GM21723 (cell line): ENCODE data around the gene PXYLP1.

Experiments
- ATAC-seq: cut with Tn5 transposase; IDR thresholded peaks from one replicate; pipeline ENCODE4 v1.9.1; 2021; ENCODE audit warnings: mild to moderate bottlenecking, moderate library complexity; ENCODE audit not compliant: unreplicated experiment

PXYLP1 gene

DNA sequence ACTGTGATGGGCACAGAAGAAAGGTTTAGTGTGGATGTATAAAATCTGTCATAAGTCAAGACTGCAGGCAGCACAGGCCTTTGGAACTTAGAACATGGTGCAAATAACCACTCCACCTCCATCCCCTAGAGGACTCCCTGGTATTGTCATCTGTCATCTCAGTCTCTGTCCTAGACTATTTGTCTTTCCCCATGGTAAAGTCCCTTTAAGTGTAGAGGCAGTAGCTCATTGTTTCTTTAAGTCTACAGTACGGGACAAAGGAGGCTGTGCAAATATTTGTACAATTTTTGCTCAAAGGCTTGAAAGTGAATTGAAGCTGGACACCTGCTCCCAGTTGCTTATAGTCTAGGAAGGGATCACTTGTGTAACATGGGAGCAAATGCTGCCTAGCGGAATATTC lies 3.2 kb upstream of the PXYLP1 start:
- ATAC-seq: no peak

DNA sequence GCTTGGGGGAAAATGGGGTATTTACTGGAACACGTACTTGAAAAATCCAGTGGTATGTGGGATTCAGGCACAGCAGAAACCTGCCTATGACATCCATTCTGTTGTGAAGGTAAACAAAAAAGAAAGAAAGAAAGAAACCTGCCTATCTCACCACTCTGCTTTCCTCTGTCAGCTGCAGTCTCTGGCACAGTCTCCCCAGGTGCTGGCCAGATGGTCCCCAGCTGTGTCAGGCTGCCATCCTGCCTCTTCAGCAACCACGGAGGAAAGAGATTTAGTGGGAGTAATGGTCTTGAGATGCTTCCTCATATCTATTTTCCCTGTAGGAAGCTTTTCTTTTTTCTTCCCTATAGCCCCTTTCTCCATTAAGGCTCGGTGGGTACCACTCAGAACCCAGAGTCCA lies 2.5 kb upstream of the PXYLP1 start:
- ATAC-seq: no peak

DNA sequence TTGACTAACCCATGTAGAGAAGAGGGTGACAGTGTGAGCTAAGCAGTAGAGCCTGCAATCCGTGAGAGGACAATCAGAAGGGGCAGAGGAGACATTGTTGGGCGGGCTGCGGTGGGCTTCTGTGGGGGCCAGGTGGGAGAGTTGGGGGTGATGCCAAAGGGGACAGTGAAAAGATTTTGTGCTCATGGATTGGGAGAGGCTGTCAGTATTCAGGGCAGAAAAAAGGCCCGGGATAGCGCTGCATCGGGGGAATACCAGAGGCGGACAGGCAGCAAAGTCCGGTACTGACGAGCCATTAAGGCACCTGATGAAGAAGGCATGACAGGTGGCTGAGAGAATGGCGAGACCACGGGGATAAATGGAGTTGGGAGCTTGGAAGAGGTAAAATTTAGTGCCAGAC lies 1.3 kb upstream of the PXYLP1 start:
- ATAC-seq: no peak

DNA sequence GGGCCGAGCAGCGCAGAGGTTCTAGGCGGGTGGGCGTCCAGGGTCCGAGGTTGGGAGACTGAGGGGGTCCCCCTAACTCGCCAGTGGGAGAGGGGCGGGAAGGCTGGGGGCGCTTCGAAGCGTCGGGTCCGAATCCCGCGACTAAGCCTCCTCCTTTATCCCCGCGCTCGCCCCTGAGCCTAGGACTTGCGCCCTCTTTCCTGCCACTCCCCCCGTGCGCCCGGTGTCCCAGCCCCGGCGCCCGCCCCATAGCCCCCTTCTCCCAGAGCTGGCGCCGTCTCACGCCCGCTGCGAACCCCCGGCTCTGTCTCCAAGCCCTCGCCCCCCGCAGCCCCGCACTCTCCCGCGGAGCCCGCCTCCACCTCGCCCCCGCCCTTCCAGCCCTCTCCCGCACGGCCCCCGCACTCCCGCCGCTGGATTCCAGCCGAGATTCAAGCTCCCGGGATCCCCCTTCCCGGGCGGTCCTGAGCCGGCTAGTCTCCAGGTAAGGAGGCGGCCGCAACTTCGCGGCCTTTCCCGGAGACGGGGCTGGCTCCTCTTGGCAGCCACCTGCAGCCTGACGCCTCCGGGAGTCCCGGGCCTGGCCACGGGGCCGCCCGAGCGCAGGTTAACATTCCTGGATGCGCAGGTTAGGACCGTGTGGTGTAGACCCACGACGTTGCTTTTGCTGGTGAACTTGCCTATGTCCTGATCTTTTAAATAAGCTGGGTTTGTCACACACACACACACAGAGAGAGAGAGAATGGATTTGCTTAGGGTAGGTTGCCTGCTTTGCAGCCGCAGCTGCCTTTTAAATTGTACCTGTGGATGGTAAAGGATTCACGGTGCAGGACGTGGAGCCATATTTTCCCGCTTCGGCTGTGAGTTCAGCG lies 563 bp downstream of the PXYLP1 start:
- ATAC-seq: peak; percentile 9

DNA sequence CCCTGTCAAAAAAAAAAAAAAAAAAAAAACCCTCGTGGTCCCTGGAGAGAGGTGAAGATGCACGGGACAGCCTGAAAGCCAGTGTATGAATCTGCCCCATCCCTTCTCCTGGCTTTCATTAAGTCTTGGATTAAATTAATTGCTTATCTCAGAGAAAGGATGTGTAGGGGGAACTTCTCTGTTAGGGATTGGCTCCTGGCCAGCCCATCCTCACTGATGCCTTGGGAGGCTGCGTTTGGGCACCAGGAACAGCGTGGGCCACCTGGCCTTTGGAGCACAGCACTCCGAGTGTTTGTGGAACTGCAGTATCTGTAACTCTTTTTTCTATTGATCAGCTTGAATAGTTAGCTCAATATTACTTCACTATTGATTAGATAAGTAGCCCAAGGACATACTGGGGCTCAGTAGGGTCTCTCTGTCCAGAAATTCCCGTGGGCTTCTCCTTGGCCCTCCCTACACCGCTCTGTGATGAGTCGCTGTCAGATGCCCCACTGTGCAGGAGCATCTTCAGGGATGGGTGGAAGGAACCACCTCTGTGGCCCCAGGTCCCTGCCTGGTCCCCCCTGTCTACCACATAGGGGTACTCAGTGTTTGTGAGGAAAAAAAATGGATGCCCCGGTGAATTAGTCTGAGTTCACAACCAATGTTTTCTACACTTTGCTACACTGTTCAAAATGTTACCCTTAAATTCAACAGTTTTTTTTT lies 2.0 kb downstream of the PXYLP1 start:
- no peak for ATAC-seq

DNA sequence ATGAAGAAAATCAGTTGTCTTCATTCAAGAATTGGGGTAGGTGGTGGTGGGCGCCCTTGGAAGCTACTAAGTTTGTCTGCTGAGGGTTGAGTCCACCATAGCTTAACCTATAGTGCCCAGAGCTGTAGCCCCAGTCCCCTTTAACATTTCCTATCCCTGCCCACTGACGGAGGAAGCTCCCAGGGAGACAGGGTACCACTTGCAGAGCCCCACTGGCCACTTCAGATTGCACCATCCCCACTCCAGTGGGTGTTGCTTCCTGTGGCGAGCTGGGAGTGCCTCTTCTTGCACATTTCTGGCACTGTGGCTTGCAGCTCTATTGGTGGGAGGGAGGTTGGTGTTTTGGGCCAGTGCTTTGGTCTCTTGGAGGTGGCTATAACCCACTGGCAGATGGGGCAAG lies 2.7 kb downstream of the PXYLP1 start:
- ATAC-seq: no peak

DNA sequence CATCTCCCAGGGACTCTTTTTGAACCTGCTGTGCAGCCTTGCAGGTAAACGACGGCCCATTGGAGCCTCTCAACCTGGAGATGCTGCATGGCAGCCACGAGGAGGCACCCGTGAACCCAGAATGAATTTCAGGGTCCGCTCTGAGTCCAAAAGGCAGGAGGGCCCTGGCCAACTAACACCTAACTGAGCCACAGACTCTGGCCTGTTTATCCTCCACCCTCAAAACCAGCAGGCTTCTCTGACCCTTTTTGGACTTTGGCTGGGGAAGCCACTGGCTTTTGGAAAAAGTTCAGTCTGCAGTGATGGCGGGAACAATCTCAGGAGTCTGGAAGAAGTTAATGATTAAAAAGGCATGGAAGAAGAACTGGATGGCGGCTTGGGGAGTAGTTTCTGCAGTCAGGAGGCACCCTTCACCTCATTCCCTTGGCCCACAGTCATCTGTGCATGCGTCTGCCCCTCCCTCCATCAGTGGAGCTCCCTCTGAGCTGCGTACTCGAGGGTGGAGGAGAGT lies 4.1 kb downstream of the PXYLP1 start:
- no peak for ATAC-seq

DNA sequence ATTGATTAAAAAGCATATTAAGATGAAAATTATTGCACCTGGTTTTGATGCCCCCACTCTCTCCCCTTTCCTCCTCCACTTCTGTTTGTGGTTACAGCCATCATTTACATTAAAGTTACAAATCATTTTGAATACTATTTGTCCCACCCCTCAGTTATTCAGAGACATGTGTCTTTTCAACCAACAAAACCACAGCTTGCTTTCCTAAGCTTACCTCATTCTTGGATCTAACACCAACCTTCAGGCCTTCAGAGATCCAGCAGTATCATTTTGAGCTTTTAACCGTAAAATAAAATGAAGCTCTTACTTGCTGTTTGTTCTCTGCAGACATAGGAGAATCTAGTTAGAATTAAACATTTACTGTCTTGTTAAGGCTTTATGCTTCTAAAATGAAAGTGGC lies 4.7 kb downstream of the PXYLP1 start:
- no peak for ATAC-seq

DNA sequence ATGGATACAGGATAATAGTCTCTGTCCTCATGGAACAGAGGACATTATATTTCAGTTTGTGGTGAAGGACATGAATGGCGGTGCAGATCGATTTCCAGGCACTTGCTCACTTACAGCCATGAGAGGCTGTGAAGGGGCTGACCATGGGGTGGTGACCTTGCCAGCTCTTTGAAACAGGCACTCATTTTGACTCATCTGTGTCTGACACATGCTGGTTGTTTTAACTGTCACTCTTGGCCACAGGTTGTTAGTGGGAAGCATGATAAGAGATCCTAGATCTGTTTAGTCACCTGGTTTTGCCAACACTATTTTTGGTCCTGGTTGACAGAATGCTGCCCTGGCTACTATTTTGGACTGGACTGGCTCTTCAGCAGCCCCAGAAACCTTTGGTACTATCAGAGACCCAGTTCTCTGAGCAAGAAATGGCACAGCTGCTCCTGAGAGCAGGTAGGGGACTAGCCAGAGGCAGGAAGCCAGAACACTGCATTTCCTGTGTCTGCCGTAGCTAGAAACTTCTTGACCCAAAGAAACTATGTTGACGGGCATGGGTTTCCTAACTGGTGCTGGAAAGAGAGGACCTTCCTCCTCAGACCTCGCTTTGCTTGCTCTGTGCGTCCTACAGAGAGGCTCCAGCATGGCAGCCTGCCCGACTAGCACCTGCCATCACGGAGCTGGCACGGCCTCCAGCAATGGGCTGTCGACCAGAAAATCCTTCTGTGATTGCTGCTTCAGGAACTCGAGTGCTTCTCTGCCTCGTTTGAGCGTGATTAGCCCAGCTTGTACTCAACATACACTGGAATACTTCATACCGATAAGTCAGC lies 6.3 kb downstream of the PXYLP1 start:
- no peak for ATAC-seq

DNA sequence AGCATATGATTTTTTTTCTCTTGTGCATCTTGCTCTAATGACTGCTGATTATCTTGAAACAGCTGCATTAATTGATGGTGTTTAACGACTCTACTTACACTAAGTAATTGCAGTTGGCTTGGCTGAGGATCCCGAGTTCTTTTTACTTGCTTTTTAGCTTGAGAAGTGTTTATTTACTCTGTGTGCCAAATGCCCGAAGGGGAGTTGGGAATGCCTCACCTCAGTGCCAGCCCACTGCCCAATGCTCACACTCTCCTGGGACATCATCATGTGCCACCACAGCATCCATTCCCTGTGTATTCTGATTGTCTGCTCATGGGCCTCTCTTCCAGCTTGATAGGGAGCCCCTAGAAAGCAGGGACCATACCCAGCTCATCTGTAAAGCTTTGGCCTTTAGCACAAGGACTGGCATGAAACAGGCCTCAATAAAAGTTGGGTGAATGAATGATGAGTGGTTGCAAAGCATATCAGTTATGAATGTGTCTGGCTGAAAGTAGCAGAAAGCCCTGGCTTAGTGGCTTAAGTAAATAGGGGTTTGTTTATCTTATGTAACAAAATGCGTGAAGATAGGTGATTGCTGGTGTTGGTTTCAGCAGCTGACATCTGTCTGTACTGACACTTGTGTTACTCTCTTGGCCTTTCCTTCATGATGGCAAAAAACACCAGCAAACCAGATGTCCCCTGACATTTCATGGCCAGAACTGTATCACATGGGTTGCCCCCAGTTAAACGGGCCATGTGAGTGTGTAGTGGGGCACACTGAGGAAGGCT lies 8.1 kb downstream of the PXYLP1 start:
- no peak for ATAC-seq

DNA sequence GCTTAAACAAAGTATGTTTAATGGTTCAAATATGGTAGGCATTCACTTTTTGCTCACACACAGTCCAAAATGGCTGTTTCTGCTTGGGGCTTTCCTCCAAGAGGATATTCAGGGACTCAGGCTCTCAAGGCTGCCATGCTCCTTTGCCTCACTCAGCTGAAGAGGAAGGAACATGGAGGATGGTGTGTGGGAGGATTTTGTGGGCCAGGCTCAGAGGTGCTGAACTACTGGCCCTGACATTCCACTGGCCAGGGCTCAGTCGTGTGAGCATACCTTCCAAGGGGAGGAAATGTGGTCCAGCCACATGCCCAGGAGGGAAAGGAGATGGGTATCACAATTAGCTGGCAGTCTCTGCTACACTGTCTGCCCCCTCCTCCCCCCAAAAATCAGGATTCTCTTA lies 8.7 kb downstream of the PXYLP1 start:
- no peak for ATAC-seq

DNA sequence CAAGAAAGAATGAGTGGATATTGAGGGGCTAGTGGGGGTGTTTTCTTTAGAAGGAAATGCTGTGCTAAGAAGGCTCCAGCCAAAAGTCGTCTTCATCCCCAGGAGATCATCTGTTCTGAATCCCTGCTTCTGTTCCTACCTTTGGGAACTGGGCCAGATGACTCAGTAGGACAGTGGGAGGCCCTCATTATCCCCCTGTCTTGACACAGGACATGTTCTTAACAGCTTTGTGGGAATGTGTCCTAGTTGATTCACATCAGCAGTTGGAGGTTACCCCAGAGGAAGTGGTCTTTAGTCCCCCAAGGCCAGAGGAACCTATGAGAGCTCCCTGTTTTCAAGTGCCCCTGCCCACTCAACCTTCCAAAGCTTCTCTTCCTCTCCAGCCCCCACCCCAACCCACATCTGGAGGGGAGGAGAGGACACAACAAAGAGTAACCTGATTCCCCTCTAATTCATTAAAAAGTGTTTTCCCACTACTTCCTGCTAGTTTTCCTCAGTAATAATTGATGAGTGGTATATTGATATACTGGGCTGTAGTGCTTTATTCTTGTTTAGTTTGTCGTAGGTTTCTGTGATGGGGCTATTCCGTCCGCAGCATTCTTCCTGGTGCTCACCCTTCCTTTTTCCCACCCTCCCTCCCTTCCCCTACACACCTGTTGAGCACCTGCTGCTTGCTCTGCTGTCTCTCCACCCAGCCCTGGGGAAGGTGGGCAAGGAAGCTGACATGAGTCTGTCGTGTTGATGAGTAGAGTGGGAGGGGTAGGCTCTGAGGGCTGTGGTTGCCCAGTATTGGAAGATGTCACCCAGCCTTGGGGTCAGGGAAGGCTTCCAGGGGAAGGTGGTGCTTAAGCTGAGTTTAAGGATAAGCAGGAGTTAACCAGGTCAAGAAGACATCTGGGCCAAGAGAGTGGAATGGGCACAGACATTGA lies 9.3 kb downstream of the PXYLP1 start:
- ATAC-seq: no peak

DNA sequence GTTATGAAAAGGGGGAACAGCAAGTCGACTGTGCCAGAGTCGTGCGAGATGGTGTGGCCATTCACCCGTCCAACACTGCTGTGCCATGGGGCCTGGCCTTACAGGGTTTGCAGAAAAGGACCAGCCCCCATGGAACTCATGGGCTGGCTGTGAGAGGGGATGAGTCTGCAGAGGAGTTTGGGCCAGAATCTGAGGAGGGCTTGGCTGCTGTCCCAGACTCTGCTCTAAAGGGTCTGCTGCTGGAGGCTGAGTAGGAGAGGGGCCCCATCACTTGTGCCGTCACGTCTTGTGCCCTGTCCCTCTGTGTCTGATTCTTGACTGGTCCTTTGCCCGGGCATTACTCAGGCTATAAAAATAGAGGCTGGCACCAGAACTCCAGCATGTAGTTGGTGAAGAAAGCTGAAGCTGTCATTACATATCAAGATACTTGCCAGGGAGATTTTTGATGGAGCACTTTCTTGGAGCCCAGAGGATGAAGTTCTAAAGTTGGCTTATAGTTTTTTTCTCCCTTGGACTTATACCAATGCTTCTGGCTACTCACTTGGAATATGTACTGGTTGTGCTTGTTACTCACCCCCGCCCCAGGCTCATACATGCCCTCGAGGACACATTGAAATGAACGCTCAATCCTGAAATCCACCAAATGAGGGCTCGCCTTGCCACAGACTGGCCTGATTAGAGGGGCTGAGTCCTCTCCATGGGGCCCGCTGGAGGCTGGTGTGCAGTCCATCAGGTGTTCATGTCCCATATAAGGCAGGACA lies 10.2 kb downstream of the PXYLP1 start:
- ATAC-seq: no peak

DNA sequence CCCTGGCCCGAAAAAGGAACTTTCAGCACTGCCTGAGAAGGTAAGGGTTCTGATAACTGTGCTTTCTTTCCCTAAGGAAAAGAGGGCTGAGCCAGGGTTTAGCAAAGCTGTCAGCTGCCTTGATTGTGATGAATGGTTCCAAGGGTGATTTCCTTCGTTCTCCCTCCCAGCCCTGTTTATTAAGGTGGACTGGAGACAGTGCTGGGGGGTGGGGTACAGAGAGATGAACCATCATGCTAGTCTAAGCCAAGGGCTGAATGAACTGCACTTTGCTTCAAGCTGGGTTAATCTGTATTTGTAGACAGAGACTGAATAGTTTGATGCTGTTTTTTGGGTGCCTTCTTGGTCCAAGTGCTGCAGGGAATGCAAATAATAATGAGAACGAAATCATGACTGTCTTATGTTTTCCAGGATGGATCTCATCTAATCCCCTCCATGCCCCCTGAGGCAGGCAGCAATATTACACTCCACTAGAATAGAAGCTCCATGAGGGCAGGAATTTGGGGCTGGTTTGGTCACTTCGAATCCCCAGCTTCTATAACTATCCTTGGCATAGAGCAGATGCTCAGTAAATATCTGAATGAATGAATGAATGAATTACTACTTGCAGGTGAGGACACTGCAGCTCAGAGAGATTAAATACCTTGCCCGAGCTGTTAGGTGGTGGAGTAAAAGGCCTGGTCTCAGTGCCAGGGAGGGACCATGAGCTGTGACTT lies 10.9 kb downstream of the PXYLP1 start:
- no peak for ATAC-seq

DNA sequence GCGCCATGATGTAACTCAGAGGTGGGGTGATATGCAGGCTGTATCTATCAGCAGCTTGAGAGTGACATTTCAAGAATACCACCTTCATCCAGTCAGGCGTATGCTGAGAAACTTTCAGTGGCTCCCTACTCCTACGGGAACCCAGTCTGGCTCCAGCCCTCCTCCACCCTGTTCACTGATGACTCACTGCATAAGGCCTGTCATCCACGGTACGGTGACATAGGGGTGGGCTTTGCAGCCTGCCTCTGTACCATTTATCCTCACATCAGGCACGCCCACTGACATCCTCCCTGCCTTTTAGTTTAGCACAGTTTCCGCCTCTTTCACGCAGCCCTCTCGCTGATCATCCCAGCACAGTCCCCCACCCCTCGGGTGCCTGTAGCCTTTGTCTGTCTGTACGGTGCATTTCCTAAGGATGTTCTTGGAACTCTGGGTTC lies 11.7 kb downstream of the PXYLP1 start:
- no peak for ATAC-seq

DNA sequence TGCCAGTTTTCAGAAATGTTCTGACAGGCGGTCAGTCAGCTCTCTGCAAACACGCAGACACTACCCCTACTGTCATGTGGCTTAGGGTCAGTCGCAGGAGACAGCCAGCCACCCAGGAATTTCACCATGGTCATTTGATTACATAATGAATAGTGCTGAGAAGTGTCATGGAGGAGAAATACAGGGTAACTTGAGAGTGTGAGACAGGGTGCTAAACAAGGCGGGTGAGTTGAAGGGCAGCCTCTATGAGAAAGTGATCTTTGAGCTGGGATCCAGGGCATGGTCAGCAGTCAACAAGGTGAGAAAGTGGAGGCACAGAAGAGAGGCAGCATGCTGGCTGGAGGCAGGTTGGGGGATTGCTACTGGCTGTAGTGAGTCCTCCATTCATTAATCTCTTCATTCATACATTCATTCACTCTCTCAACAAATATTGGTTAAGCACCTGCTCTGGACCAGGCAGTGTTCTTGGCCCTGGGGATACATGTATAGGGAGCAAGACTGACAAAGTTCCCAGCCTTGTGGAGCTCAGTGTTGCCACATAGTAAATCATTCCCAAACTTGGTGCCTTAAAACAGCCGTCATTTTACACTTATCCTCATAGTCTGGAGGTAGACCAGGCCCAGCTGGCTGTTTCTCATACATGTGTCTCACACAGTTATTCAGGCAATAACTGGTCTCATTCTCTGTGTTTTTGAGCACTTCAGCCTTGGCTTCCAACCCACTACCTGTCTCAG lies 14.8 kb downstream of the PXYLP1 start:
- ATAC-seq: no peak

DNA sequence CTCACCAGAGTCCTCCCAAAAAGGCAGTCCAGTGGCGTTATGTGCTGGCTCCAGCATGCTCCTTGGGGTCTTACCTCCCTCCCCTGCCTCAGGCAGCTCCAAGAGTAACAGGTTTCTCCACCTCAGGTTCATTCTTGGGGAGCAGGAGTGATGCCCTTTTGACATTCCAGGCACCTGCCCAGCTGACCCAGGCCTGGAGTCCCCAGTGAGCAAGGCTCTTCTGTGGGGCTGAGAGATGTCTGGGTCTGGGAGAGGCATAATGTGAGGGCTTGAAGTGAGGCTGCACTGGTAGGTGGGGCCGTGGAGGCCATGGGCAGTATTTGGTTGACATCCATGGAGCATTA lies 15.3 kb downstream of the PXYLP1 start:
- ATAC-seq: no peak

DNA sequence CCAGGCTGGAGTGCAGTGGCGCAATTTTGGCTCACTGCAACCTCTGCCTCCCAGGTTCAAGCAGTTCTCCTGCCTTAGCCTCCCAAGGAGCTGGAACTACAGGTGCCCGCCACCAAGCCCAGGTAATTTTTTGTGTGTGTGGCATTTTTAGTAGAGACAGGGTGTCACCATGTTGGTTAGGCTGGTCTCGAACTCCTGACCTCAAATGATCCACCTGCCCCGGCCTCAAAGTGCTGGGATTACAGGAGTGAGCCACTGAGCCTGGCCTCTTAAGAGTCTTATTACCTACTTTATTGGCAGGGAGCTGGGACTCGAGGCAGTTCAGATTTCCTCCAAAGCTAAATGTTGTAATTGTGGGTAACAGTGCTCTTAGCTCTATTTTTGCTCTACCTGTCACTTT lies 16.4 kb downstream of the PXYLP1 start:
- ATAC-seq: no peak
